H9 (cell line): ENCODE measurements around the gene PPP1R3C. TPM values are rescaled to one million over a fixed set of nuclear protein-coding genes. Genes with fewer than 3 reads are reported as not detected.

Experiments
- DNase-seq: peaks from one replicate; pipeline ENCODE4 v3.0.0-alpha.2; 2017
- H2AFZ ChIP-seq: one replicate; pipeline ENCODE4 v1.6.1; 2013; ENCODE audit warnings: mild to moderate bottlenecking, low read length, control low read depth, moderate library complexity
- H2AK5ac ChIP-seq: 2 replicates; pipeline ENCODE4 v1.6.1; 2013; ENCODE audit warnings: low read length, control low read depth, mixed read lengths; ENCODE audit not compliant: insufficient read length
- H2BK120ac ChIP-seq: one replicate; pipeline ENCODE4 v1.6.1; 2013; ENCODE audit warnings: low read depth, mild to moderate bottlenecking, low read length, control low read depth, inconsistent platforms; ENCODE audit not compliant: poor library complexity, severe bottlenecking
- H2BK12ac ChIP-seq: 2 replicates; pipeline ENCODE4 v1.6.1; 2013; ENCODE audit warnings: low read length, control low read depth, mixed read lengths, low read depth; ENCODE audit not compliant: insufficient read length
- H2BK15ac ChIP-seq: 2 replicates; pipeline ENCODE4 v1.6.1; 2013; ENCODE audit warnings: low read depth, low read length, control low read depth
- H2BK20ac ChIP-seq: one replicate; pipeline ENCODE4 v1.6.1; 2013; ENCODE audit warnings: low read depth, mild to moderate bottlenecking, low read length, control low read depth, inconsistent platforms; ENCODE audit not compliant: poor library complexity, severe bottlenecking
- H2BK5ac ChIP-seq: 2 replicates; pipeline ENCODE4 v1.6.1; 2013; ENCODE audit warnings: low read length, control low read depth, mixed read lengths; ENCODE audit not compliant: insufficient read length
- H3K14ac ChIP-seq: 2 replicates; pipeline ENCODE4 v1.6.1; 2013; ENCODE audit warnings: low read length, control low read depth; ENCODE audit not compliant: insufficient read depth
- H3K18ac ChIP-seq: 2 replicates; pipeline ENCODE4 v1.6.1; 2013; ENCODE audit warnings: low read depth, mild to moderate bottlenecking, mixed read lengths, low read length, control low read depth; ENCODE audit not compliant: insufficient read length
- H3K23ac ChIP-seq: 2 replicates; pipeline ENCODE4 v1.6.1; 2013; ENCODE audit warnings: low read length, control low read depth, mixed read lengths, low read depth; ENCODE audit not compliant: insufficient read length
- H3K23me2 ChIP-seq: 2 replicates; pipeline ENCODE4 v1.6.1; 2013; ENCODE audit warnings: low read depth, mild to moderate bottlenecking, mixed read lengths, low read length, control low read depth; ENCODE audit not compliant: insufficient read length, poor library complexity, severe bottlenecking
- H3K27ac ChIP-seq: 2 replicates; pipeline ENCODE4 v1.5.1; 2013; ENCODE audit warnings: low read length, control low read depth, mixed read lengths, low read depth; ENCODE audit not compliant: insufficient read length
- H3K27me3 ChIP-seq: 2 replicates; pipeline ENCODE4 v1.6.1; 2013; ENCODE audit warnings: low read length, control low read depth, inconsistent platforms; ENCODE audit not compliant: insufficient read depth
- H3K4ac ChIP-seq: 2 replicates; pipeline ENCODE4 v1.6.1; 2013; ENCODE audit warnings: low read depth, mild to moderate bottlenecking, control low read depth, inconsistent platforms, low read length, moderate library complexity
- H3K4me1 ChIP-seq: 2 replicates; pipeline ENCODE4 v1.6.1; 2013; ENCODE audit warnings: low read length, control low read depth, inconsistent platforms; ENCODE audit not compliant: insufficient read depth
- H3K4me2 ChIP-seq: 2 replicates; pipeline ENCODE4 v1.6.1; 2013; ENCODE audit warnings: low read length, control low read depth, mixed read lengths; ENCODE audit not compliant: insufficient read length, insufficient read depth
- H3K56ac ChIP-seq: 2 replicates; pipeline ENCODE4 v1.6.1; 2013; ENCODE audit warnings: low read depth, mild to moderate bottlenecking, mixed read lengths, low read length, control low read depth; ENCODE audit not compliant: insufficient read length
- H3K79me1 ChIP-seq: 2 replicates; pipeline ENCODE4 v1.6.1; 2013; ENCODE audit warnings: low read depth, mild to moderate bottlenecking, moderate library complexity, low read length, control low read depth, inconsistent platforms; ENCODE audit not compliant: insufficient read depth, poor library complexity, severe bottlenecking
- H3K79me2 ChIP-seq: 2 replicates; pipeline ENCODE4 v1.6.1; 2013; ENCODE audit warnings: low read length, control low read depth, inconsistent platforms; ENCODE audit not compliant: insufficient read depth
- H3K9ac ChIP-seq: 2 replicates; pipeline ENCODE4 v1.6.1; 2013; ENCODE audit warnings: low read length, control low read depth, mixed read lengths; ENCODE audit not compliant: insufficient read length; ENCODE audit errors: extremely low read depth
- H3K9me3 ChIP-seq: one replicate; pipeline ENCODE4 v1.6.1; 2013; ENCODE audit warnings: low read depth, low read length, inconsistent platforms; ENCODE audit not compliant: control insufficient read depth
- H3T11ph ChIP-seq: one replicate; pipeline ENCODE4 v1.6.1; 2013; ENCODE audit warnings: mild to moderate bottlenecking, low read length, control low read depth, inconsistent platforms
- H4K20me1 ChIP-seq: one replicate; pipeline ENCODE4 v1.6.1; 2013; ENCODE audit not compliant: control insufficient read depth, insufficient read length, insufficient read depth
- H4K5ac ChIP-seq: 2 replicates; pipeline ENCODE4 v1.6.1; 2013; ENCODE audit warnings: low read depth, mild to moderate bottlenecking, mixed read lengths, low read length, control low read depth; ENCODE audit not compliant: insufficient read length
- H4K8ac ChIP-seq: replicated peaks from 2 replicates; pipeline ENCODE4 v1.6.1; 2013; ENCODE audit warnings: low read length, control low read depth, mixed read lengths, low read depth; ENCODE audit not compliant: insufficient read length
- H4K91ac ChIP-seq: 2 replicates; pipeline ENCODE4 v1.6.1; 2013; ENCODE audit warnings: low read depth, mild to moderate bottlenecking, moderate library complexity, mixed read lengths, low read length, control low read depth; ENCODE audit not compliant: insufficient read length
- H3K27ac Mint-ChIP-seq, 3 experiments: 2 replicates in 2 of 3; 3 replicates in 1 of 3; pipeline ENCODE4 v1.8.0; 2020 to 2021; ENCODE audit warnings: mixed read lengths in 3 of 3, mild to moderate bottlenecking in 1 of 3, moderate library complexity in 1 of 3
- H3K27me3 Mint-ChIP-seq: 2 replicates; pipeline ENCODE4 v1.8.0; 2021; ENCODE audit warnings: low read depth, mild to moderate bottlenecking, moderate library complexity, mixed read lengths
- H3K36me3 Mint-ChIP-seq, 3 experiments: 2 replicates in 2 of 3; 3 replicates in 1 of 3; pipeline ENCODE4 v1.8.0; 2020 to 2021; ENCODE audit warnings: low read depth in 3 of 3, mixed read lengths in 3 of 3; ENCODE audit not compliant: insufficient read depth in 1 of 3
- H3K4me1 Mint-ChIP-seq, 2 experiments: 2 replicates each; pipeline ENCODE4 v1.8.0; 2020; ENCODE audit warnings: mixed read lengths in 2 of 2
- H3K4me3 Mint-ChIP-seq, 2 experiments: 2 replicates in 1 of 2; 3 replicates in 1 of 2; pipeline ENCODE4 v1.8.0; 2020 to 2021; ENCODE audit warnings: mild to moderate bottlenecking in 2 of 2, mixed read lengths in 2 of 2, moderate library complexity in 1 of 2
- H3K9me3 Mint-ChIP-seq, 2 experiments: 2 replicates in 1 of 2; 3 replicates in 1 of 2; pipeline ENCODE4 v1.8.0; 2020; ENCODE audit warnings: mild to moderate bottlenecking in 2 of 2, mixed read lengths in 2 of 2, moderate library complexity in 1 of 2
- CTCF ChIP-seq: fragments of 200-600 bp; sonication (generic); conservative IDR thresholded peaks from 3 replicates; pipeline ENCODE4 v1.8.0; 2021; ENCODE audit warnings: antibody characterized with exemption, mild to moderate bottlenecking
- WGBS: extraction: QIAGEN DNeasy Blood & Tissue Kit; methylation state at CpG from one replicate; pipeline ENCODE4 v1.1.7; 2013; ENCODE audit warnings: missing lambda C conversion rate, low lambda C conversion rate, mixed read lengths; ENCODE audit not compliant: insufficient read length; ENCODE audit errors: extremely low coverage; 5-methylcytosine and 5-hydroxymethylcytosine counted together
- total RNA-seq: library from RNA; stranded (reverse); gene quantifications from 2 replicates; pipeline ENCODE4 v1.2.1, GENCODE V29; 2021

Gene PPP1R3C
- total RNA-seq, 1 experiment from 2014 or later = 1.2 TPM

GRCh38 chr10:91652364-91652763 lies 19.5 kb upstream of the PPP1R3C start:
- H3K9me3 ChIP-seq = no peaks in the 10 kb centered on the region
- no peak overlapping the region for H3K4ac ChIP-seq
- no peak overlapping the region for H3K9ac ChIP-seq
- H3K14ac ChIP-seq = no peak overlapping the region
- H3K23me2 ChIP-seq = no peaks in the 10 kb centered on the region
- no peak overlapping the region for H2BK20ac ChIP-seq
- H4K20me1 ChIP-seq = no peaks in the 10 kb centered on the region
- H3K27ac ChIP-seq = no peak overlapping the region
- no peaks in the 10 kb centered on the region for H3K4me1 Mint-ChIP-seq
- H2AK5ac ChIP-seq = no peak overlapping the region
- no peak overlapping the region for H2BK5ac ChIP-seq
- H3K4me2 ChIP-seq = no peak overlapping the region
- H3K23ac ChIP-seq = no peak overlapping the region
- no peak overlapping the region for H4K91ac ChIP-seq
- H3K4me3 Mint-ChIP-seq = no peak overlapping the region
- H2BK12ac ChIP-seq = no peak overlapping the region
- no peak for TF ChIP-seq CTCF
- H4K8ac ChIP-seq = no peak overlapping the region
- H3K27ac Mint-ChIP-seq = no peak overlapping the region
- no peaks in the 10 kb centered on the region for H3K4me1 ChIP-seq
- no peak for DNase-seq
- H3K79me2 ChIP-seq = no peaks in the 10 kb centered on the region
- H2BK120ac ChIP-seq = no peak overlapping the region
- no peaks in the 10 kb centered on the region; a peak in 1 of 7 replicates for H3K36me3 Mint-ChIP-seq
- peaks cover 4% of the 10 kb centered on the region in 2 experiments; a peak in 4 of 5 replicates for H3K9me3 Mint-ChIP-seq
- H2BK15ac ChIP-seq = no peak overlapping the region
- no peaks in the 10 kb centered on the region for H3K79me1 ChIP-seq
- peaks cover 8% of the 10 kb centered on the region for H3K27me3 Mint-ChIP-seq
- H4K5ac ChIP-seq = no peak overlapping the region
- H3T11ph ChIP-seq = no peak overlapping the region
- no peak overlapping the region for H2AFZ ChIP-seq
- H3K18ac ChIP-seq = no peak overlapping the region
- H3K56ac ChIP-seq = no peak overlapping the region
- H3K27me3 ChIP-seq = no peaks in the 10 kb centered on the region
- no CpG with 5 or more reads among the region's 6 CpGs for WGBS
